Thyroid gland (tissue), 4 donors: ENCODE measurements around the gene COP1. TPM values are rescaled to one million over a fixed set of nuclear protein-coding genes. Genes with fewer than 3 reads are reported as not detected.
A peak's percentile ranks its signal among the peaks of the same experiment; 100 is the strongest.
"Not testable (repeated sequence)": the region's sequence is repeated elsewhere in the genome, so short reads cannot be mapped to it uniquely, and the experiment has no call there.

ENCODE experiments used
- DNase-seq, 2 donors: peaks; one replicate each; pipeline ENCODE4 v3.0.0-alpha.2; 2019
- H3K27ac ChIP-seq, 3 donors: fragments of 200-600 bp; sonication (generic); 1 replicate in 2 of 3; 2 replicates in 1 of 3; pipeline ENCODE4 v1.5.1; 2016 to 2019; ENCODE audit warnings: mild to moderate bottlenecking in 1 of 3, moderate library complexity in 1 of 3
- H3K27me3 ChIP-seq: fragments of 200-600 bp; sonication (generic); one replicate; pipeline ENCODE4 v1.5.1; 2019
- H3K36me3 ChIP-seq, 2 donors: fragments of 200-600 bp; sonication (generic); one replicate each; pipeline ENCODE4 v1.5.1; 2016 to 2019
- H3K4me1 ChIP-seq, 2 donors: fragments of 200-600 bp; sonication (generic); one replicate each; pipeline ENCODE4 v1.5.1; 2017 to 2019
- H3K4me3 ChIP-seq, 3 donors: fragments of 200-600 bp; sonication (generic); replicated peaks in 1 of 3; 1 replicate in 2 of 3; 2 replicates in 1 of 3; pipeline ENCODE4 v1.5.1; 2016; ENCODE audit warnings: mild to moderate bottlenecking in 1 of 3
- H3K9me3 ChIP-seq: fragments of 200-600 bp; sonication (generic); one replicate; pipeline ENCODE4 v1.5.1; 2017
- CTCF ChIP-seq, 6 experiments: fragments of 200-600 bp in 3 of 6; fragments of 450-650 bp in 3 of 6; sonication (generic) in 3 of 6; IDR thresholded peaks; one replicate each; pipeline ENCODE4 v1.5.1; 2016 to 2019; ENCODE audit warnings: antibody characterized with exemption in 6 of 6, mild to moderate bottlenecking in 2 of 6, inconsistent platforms in 1 of 6, moderate library complexity in 1 of 6
- POLR2A ChIP-seq, 2 donors: fragments of 450-650 bp; IDR thresholded peaks; one replicate each; pipeline ENCODE4 v1.6.1; 2017; ENCODE audit warnings: antibody characterized with exemption in 2 of 2, mild to moderate bottlenecking in 2 of 2, moderate library complexity in 1 of 2
- WGBS, 2 donors: methylation state at CpG; one replicate each; pipeline ENCODE4 v1.1.5; 2017; 5-methylcytosine and 5-hydroxymethylcytosine counted together
- intact Hi-C: fragments of 100-400 bp; cut with DNase I; formaldehyde crosslinking; loops from one replicate; pipeline ENCODE4 v1.15.1; 2023
- total RNA-seq, 4 donors: library from RNA; depleted of rRNA; stranded (reverse); fragments of >200 nt; gene quantifications; one replicate each; pipeline ENCODE4 v1.2.3, GENCODE V29; 2016

Gene COP1
- total RNA-seq, 4 donors from 2014 or later: 67.8 to 116 (median 78.5) TPM

GRCh38 chr1:176206006-176206960, 803 bp downstream of the COP1 start:
- TF ChIP-seq CTCF (IDR thresholded peaks at IDR 0.05): no peak
- no peak for TF ChIP-seq POLR2A (IDR thresholded peaks at IDR 0.05)
- 0 to 3% methylated on average over 11 to 23 of the region's 58 CpGs for WGBS, 2 donors
- H3K4me1 ChIP-seq: peaks cover 26 to 28% of the 10 kb centered on the region in 2 donors
- intact Hi-C loops: no loop called here
- no peaks in the 10 kb centered on the region for H3K36me3 ChIP-seq
- no peaks in the 10 kb centered on the region for H3K27me3 ChIP-seq
- peak overlapping the region; percentile 77 to 90 (median 87) for H3K27ac ChIP-seq
- no peaks in the 10 kb centered on the region for H3K9me3 ChIP-seq
- peak overlapping the region; percentile 68 to 91 (median 86) for H3K4me3 ChIP-seq
- peak; percentile 35 to 44 for DNase-seq

- no peak for TF ChIP-seq CTCF (IDR thresholded peaks at IDR 0.05)
- no peak for TF ChIP-seq POLR2A (IDR thresholded peaks at IDR 0.05)
- Histone ChIP-seq H3K9me3 (no peaks in the 10 kb centered on the region), H3K27me3 (no peaks in the 10 kb centered on the region), H3K4me1 (peaks cover 30 to 31% of the 10 kb centered on the region in 2 donors), H3K36me3 (no peaks in the 10 kb centered on the region), H3K4me3 (peak overlapping the region in 2 of 3 donors; percentile 68 to 86), H3K27ac (peak overlapping the region in 1 of 3 donors; percentile 90)
- DNase-seq: no peak
- intact Hi-C loops: no loop called here
- 36 to 42% methylated on average over 5 of the region's 5 CpGs for WGBS, 2 donors
Measured at GRCh38 chr1:176205332-176205914, 1.7 kb downstream of the COP1 start.

GRCh38 chr1:176204655-176205054, 2.4 kb downstream of the COP1 start:
- H3K9me3 ChIP-seq: not testable (repeated sequence)
- 67 to 79% methylated on average over 9 of the region's 9 CpGs for WGBS, 2 donors
- peaks cover 32% of the 10 kb centered on the region in 2 donors for H3K4me1 ChIP-seq

GRCh38 chr1:176203735-176204134, 3.4 kb downstream of the COP1 start:
- TF ChIP-seq CTCF (IDR thresholded peaks at IDR 0.05): no peak
- no peak for TF ChIP-seq POLR2A (IDR thresholded peaks at IDR 0.05)
- Histone ChIP-seq H3K4me3 (no peak overlapping the region), H3K27me3 (no peaks in the 10 kb centered on the region), H3K4me1 (peaks cover 32% of the 10 kb centered on the region in 2 donors), H3K9me3 (no peaks in the 10 kb centered on the region), H3K36me3 (no peaks in the 10 kb centered on the region), H3K27ac (no peak overlapping the region)
- 64 to 75% methylated on average over 4 of the region's 4 CpGs for WGBS, 2 donors
- DNase-seq: no peak
- intact Hi-C loops: no loop called here

More at GRCh38 chr1:176204655-176205054, 2.4 kb downstream of the COP1 start:
- intact Hi-C loops, H3K4me3 ChIP-seq, DNase-seq, H3K27me3 ChIP-seq, H3K36me3 ChIP-seq, H3K27ac ChIP-seq: not testable (repeated sequence)

GRCh38 chr1:176201568-176201967, 5.5 kb downstream of the COP1 start:
- H3K27me3 ChIP-seq: no peaks in the 10 kb centered on the region
- intact Hi-C loops: no loop called here
- TF ChIP-seq CTCF (IDR thresholded peaks at IDR 0.05) (no peak), POLR2A (IDR thresholded peaks at IDR 0.05) (no peak)
- peaks cover 23 to 27% of the 10 kb centered on the region in 2 donors for H3K4me1 ChIP-seq
- no peak for DNase-seq
- H3K27ac ChIP-seq: no peak overlapping the region
- no peaks in the 10 kb centered on the region for H3K9me3 ChIP-seq
- no peaks in the 10 kb centered on the region for H3K36me3 ChIP-seq
- H3K4me3 ChIP-seq: no peak overlapping the region
